HCT116 (cell line): ENCODE data around the gene SPATS1.

Source experiments
- ATF3 ChIP-seq: IDR thresholded peaks from 2 replicates; pipeline ENCODE4 v1.6.1; 2012
- CEBPB ChIP-seq: IDR thresholded peaks from 2 replicates; pipeline ENCODE4 v1.6.1; 2012; ENCODE audit warnings: low read depth
- CTCF ChIP-seq, 3 experiments: fragments of 200-600 bp in 1 of 3; sonication (generic) in 1 of 3; IDR thresholded peaks in 2 of 3; conservative IDR thresholded peaks in 1 of 3; 2 replicates each; pipeline ENCODE4 v1.5.1; 2012 to 2017; ENCODE audit warnings: low read depth in 2 of 3, low read length in 2 of 3, antibody characterized with exemption in 1 of 3, borderline replicate concordance in 1 of 3, control low read depth in 1 of 3, mild to moderate bottlenecking in 1 of 3, mixed read lengths in 1 of 3, mixed run types in 1 of 3, moderate library complexity in 1 of 3; ENCODE audit not compliant: insufficient read depth in 1 of 3
- EGR1 ChIP-seq: IDR thresholded peaks from 2 replicates; pipeline ENCODE4 v1.6.1; 2012; ENCODE audit warnings: low read depth
- ELF1 ChIP-seq: IDR thresholded peaks from 2 replicates; pipeline ENCODE4 v1.6.1; 2012; ENCODE audit warnings: low read depth, borderline replicate concordance
- POLR2A ChIP-seq: IDR thresholded peaks from 2 replicates; pipeline ENCODE4 v1.7.0; 2011; ENCODE audit warnings: borderline replicate concordance; ENCODE audit not compliant: insufficient read depth, insufficient read length; ENCODE audit errors: extremely low read depth
- POLR2AphosphoS5 ChIP-seq: IDR thresholded peaks from 2 replicates; pipeline ENCODE4 v1.6.1; 2011; ENCODE audit warnings: mild to moderate bottlenecking, low read depth, low read length, moderate library complexity
- REST ChIP-seq: IDR thresholded peaks from 2 replicates; pipeline ENCODE4 v1.6.1; 2012; ENCODE audit warnings: low read depth
- SIN3A ChIP-seq: IDR thresholded peaks from 2 replicates; pipeline ENCODE4 v1.6.1; 2012; ENCODE audit warnings: low read depth
- SP1 ChIP-seq: IDR thresholded peaks from 2 replicates; pipeline ENCODE4 v1.6.1; 2012; ENCODE audit warnings: low read depth
- ZNF274 ChIP-seq: fragments of 200-500 bp; sonication (Bioruptor generic); IDR thresholded peaks from 2 replicates; pipeline ENCODE4 v1.6.1; 2014; ENCODE audit warnings: mild to moderate bottlenecking, low read depth, low read length, inconsistent platforms
- TF ChIP-seq, protein P1 (sequence below): IDR thresholded peaks from 2 replicates; pipeline ENCODE4 v1.6.1; 2011; ENCODE audit warnings: mild to moderate bottlenecking, low read length, moderate library complexity; ENCODE audit not compliant: insufficient replicate concordance; ENCODE audit errors: extremely low read depth

GRCh38 chr6:44303842-44304241, 38.6 kb upstream of the SPATS1 start:
- no peak for TF ChIP-seq CTCF (IDR thresholded peaks at IDR 0.05 in 2 of 3, conservative IDR thresholded peaks at IDR 0.05 in 1 of 3; ENCODE audit: borderline replicate concordance in 1 of 3, insufficient read depth in 1 of 3, low read depth in 2 of 3, low read length in 2 of 3)
- TF ChIP-seq SP1, result no peak
- TF ChIP-seq EGR1, result no peak
- no peak for TF ChIP-seq POLR2AphosphoS5
- no peak for TF ChIP-seq ATF3
- no peak for TF ChIP-seq REST
- no peak for TF ChIP-seq POLR2A
- TF ChIP-seq SIN3A, result no peak
- TF ChIP-seq CEBPB, result no peak
- TF ChIP-seq, protein P1, sequence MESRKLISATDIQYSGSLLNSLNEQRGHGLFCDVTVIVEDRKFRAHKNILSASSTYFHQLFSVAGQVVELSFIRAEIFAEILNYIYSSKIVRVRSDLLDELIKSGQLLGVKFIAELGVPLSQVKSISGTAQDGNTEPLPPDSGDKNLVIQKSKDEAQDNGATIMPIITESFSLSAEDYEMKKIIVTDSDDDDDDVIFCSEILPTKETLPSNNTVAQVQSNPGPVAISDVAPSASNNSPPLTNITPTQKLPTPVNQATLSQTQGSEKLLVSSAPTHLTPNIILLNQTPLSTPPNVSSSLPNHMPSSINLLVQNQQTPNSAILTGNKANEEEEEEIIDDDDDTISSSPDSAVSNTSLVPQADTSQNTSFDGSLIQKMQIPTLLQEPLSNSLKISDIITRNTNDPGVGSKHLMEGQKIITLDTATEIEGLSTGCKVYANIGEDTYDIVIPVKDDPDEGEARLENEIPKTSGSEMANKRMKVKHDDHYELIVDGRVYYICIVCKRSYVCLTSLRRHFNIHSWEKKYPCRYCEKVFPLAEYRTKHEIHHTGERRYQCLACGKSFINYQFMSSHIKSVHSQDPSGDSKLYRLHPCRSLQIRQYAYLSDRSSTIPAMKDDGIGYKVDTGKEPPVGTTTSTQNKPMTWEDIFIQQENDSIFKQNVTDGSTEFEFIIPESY, result no peak
- no peak for TF ChIP-seq ZNF274
- no peak for TF ChIP-seq ELF1
